ENCODE results near the gene CCDC82. TPM values are rescaled to one million over a fixed set of nuclear protein-coding genes. Genes with fewer than 3 reads are reported as not detected.

CCDC82 gene
- total RNA-seq, 2 experiments from 2014 or later, result 23.7 to 24.4 TPM

DNA sequence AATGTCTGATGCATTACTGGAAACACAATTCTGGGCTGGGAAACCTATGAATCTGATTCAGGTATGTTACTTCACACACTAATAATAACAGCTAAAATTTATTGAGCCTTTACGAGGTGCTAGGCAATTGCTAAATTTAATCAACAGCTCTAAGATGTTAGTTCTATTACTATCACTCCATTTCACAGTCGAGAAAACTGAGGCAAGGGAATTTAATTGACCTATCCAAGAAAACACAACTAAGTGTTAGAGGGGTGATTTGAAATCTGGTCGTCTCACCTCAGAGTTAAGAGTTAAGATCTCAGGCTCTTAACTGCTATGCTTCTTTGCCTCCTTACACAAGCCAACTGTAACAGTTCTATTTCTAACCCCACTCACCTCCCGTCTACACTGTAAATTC lies 55.5 kb downstream of the CCDC82 start:
- no peaks in the 10 kb centered on the region for H3K27me3 Mint-ChIP-seq
- no peak overlapping the region for H3K4me3 Mint-ChIP-seq
- Histone ChIP-seq H3K36me3 (ENCODE audit: insufficient read depth, low read length) (peaks cover 18% of the 10 kb centered on the region), H3K4me1 (ENCODE audit: insufficient read depth, low read length) (peaks cover 34% of the 10 kb centered on the region), H3K4me3 (ENCODE audit: low read length) (no peak overlapping the region), H3K27ac (ENCODE audit: low read depth in 1 of 2, low read length in 2 of 2) (no peak overlapping the region), H3K27me3 (ENCODE audit: control insufficient read depth in 1 of 2, insufficient read depth in 2 of 2, low read length in 2 of 2) (no peaks in the 10 kb centered on the region), H3K9me3 (ENCODE audit: control insufficient read depth in 1 of 2, insufficient read depth in 1 of 2, low read length in 2 of 2) (no peaks in the 10 kb centered on the region)
- POLR2A ChIA-PET, result interaction anchor here (1.3 kb wide), 1 partner anchor 20 kb away, joined by 3 read pairs; no protein-coding TSS in a partner anchor
- TF ChIP-seq, protein P1, sequence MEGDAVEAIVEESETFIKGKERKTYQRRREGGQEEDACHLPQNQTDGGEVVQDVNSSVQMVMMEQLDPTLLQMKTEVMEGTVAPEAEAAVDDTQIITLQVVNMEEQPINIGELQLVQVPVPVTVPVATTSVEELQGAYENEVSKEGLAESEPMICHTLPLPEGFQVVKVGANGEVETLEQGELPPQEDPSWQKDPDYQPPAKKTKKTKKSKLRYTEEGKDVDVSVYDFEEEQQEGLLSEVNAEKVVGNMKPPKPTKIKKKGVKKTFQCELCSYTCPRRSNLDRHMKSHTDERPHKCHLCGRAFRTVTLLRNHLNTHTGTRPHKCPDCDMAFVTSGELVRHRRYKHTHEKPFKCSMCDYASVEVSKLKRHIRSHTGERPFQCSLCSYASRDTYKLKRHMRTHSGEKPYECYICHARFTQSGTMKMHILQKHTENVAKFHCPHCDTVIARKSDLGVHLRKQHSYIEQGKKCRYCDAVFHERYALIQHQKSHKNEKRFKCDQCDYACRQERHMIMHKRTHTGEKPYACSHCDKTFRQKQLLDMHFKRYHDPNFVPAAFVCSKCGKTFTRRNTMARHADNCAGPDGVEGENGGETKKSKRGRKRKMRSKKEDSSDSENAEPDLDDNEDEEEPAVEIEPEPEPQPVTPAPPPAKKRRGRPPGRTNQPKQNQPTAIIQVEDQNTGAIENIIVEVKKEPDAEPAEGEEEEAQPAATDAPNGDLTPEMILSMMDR (IDR thresholded peaks at IDR 0.05), result no peak
- H3K9me3 Mint-ChIP-seq, result no peaks in the 10 kb centered on the region
- H3K27ac Mint-ChIP-seq, result peak overlapping the region; percentile 8
- peaks cover 94% of the 10 kb centered on the region for H3K4me1 Mint-ChIP-seq (ENCODE audit: low read depth)
- no peak for ATAC-seq (ENCODE audit: poor library complexity)
- CTCF ChIA-PET, result interaction anchor here (1.4 kb wide), 1 partner anchor 322 kb away, joined by 3 read pairs; no protein-coding TSS in a partner anchor
- DNase-seq, result no peak
- intact Hi-C loops (cut with DNase I, micrococcal nuclease), result loop anchor here in 1 of 2 experiments (5.0 kb wide), 1 partner anchor 82 kb away; no protein-coding TSS in a partner anchor
- H3K36me3 Mint-ChIP-seq (ENCODE audit: low read depth), result peaks cover 70% of the 10 kb centered on the region

DNA sequence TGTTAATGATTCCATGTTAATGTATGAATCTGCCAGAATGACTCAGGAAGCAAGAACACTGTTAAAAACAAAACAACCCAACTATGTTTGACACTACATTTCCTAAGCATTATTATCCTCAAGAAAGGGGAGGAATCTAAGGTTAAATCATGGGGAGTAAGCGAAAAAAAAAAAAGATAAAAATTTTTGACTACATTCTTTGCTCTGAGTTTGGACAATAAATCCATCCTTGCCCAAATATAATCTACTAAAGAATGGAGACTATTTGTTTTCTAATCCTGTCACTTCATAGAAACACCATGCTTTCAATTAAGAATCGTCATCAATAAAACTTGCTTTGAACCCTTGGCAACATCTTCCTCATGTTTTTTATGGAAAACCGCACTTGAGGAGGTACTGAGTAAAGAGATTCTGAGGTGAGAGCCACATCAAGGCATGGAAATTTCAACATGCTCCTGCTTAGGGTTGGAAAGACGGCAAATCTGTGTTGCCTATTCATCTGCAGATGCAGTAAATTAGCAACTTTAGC lies 56.5 kb downstream of the CCDC82 start:
- peaks cover 19% of the 10 kb centered on the region for H3K36me3 ChIP-seq (ENCODE audit: insufficient read depth, low read length)
- Mint-ChIP-seq H3K4me1 (ENCODE audit: low read depth) (peaks cover 94% of the 10 kb centered on the region), H3K36me3 (ENCODE audit: low read depth) (peaks cover 74% of the 10 kb centered on the region), H3K27me3 (no peaks in the 10 kb centered on the region), H3K4me3 (peak overlapping the region; percentile 49), H3K9me3 (no peaks in the 10 kb centered on the region), H3K27ac (peak overlapping the region; percentile 58)
- no peaks in the 10 kb centered on the region for H3K27me3 ChIP-seq (ENCODE audit: control insufficient read depth in 1 of 2, insufficient read depth in 2 of 2, low read length in 2 of 2)
- CTCF ChIA-PET, result interaction anchor here (0.7 kb wide), 1 partner anchor 171 kb away, joined by 4 read pairs; no protein-coding TSS in a partner anchor
- POLR2A ChIA-PET, result interaction anchor here (0.6 to 1.8 kb wide), 3 partner anchors 8 to 1104 kb away, joined by 3 to 8 read pairs (median 3); no protein-coding TSS in a partner anchor
- TF ChIP-seq, protein P1 (IDR thresholded peaks at IDR 0.05), result no peak
- DNase-seq (no peak), ATAC-seq (ENCODE audit: poor library complexity) (no peak)
- intact Hi-C loops (cut with DNase I, micrococcal nuclease), result loop anchor here in 1 of 2 experiments (5.0 kb wide), 1 partner anchor 81 kb away; no protein-coding TSS in a partner anchor
- no peaks in the 10 kb centered on the region for H3K9me3 ChIP-seq (ENCODE audit: control insufficient read depth in 1 of 2, insufficient read depth in 1 of 2, low read length in 2 of 2)
- no peak overlapping the region for H3K27ac ChIP-seq (ENCODE audit: low read depth in 1 of 2, low read length in 2 of 2)
- peaks cover 27% of the 10 kb centered on the region for H3K4me1 ChIP-seq (ENCODE audit: insufficient read depth, low read length)
- H3K4me3 ChIP-seq (ENCODE audit: low read length), result no peak overlapping the region

DNA sequence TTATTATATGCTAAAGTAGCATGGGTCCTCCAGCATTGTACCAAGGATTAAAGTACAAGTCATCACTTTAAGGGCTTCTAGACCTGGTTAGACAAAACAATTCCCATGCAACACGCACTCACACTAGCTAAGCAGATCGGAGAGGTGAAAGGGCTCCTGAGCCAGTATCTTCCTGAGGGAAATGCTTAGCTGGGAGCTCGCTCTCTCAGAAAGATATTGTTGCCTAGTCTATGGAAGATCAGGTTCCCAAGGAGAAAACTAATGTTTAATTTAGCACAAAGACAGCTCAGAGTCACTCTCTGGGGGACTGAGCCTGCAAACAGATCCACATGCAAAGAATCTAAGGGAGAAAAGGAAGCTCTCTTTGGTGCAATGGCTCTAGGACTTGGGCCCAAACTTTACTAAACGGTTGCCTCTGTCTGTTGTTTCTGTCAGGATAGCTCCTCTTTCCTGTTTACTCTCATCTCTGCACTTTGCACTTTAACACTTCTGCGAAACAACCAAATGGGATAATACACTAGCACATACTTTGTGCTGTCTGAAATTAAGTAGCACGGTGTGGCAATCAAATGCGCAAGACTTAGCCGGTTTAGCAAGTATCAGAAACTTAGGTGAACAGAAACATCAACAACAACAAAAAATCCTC lies 57.5 kb downstream of the CCDC82 start:
- ATAC-seq (ENCODE audit: poor library complexity), result no peak
- POLR2A ChIA-PET, result interaction anchor here (0.6 to 1.8 kb wide), 6 partner anchors 8 to 479 kb away, joined by 3 to 8 read pairs (median 3); partner anchors contain the start of gene MAML2
- peak overlapping the region; percentile 58 for H3K27ac Mint-ChIP-seq

More for the DNA sequence above, 57.5 kb downstream of the CCDC82 start:
- peaks cover 64% of the 10 kb centered on the region for H3K36me3 Mint-ChIP-seq (ENCODE audit: low read depth)
- H3K27me3 ChIP-seq (ENCODE audit: control insufficient read depth in 1 of 2, insufficient read depth in 2 of 2, low read length in 2 of 2), result no peaks in the 10 kb centered on the region
- no peak for DNase-seq
- peaks cover 21% of the 10 kb centered on the region for H3K4me1 ChIP-seq (ENCODE audit: insufficient read depth, low read length)
- H3K4me3 Mint-ChIP-seq, result peak overlapping the region; percentile 49
- no peaks in the 10 kb centered on the region for H3K27me3 Mint-ChIP-seq
- no peaks in the 10 kb centered on the region for H3K9me3 Mint-ChIP-seq
- H3K4me1 Mint-ChIP-seq (ENCODE audit: low read depth), result peaks cover 85% of the 10 kb centered on the region
- no peak overlapping the region for H3K27ac ChIP-seq (ENCODE audit: low read depth in 1 of 2, low read length in 2 of 2)
- no peaks in the 10 kb centered on the region for H3K9me3 ChIP-seq (ENCODE audit: control insufficient read depth in 1 of 2, insufficient read depth in 1 of 2, low read length in 2 of 2)
- peaks cover 19% of the 10 kb centered on the region for H3K36me3 ChIP-seq (ENCODE audit: insufficient read depth, low read length)
- intact Hi-C loops (cut with DNase I, micrococcal nuclease), result loop anchor here in 1 of 2 experiments (5.0 kb wide), 1 partner anchor 80 kb away; no protein-coding TSS in a partner anchor
- TF ChIP-seq, protein P1 (IDR thresholded peaks at IDR 0.05), result no peak
- CTCF ChIA-PET, result interaction anchor here (2.4 kb wide), 1 partner anchor 11 kb away, joined by 7 read pairs; the partner anchor contains the start of gene MAML2
- no peak overlapping the region for H3K4me3 ChIP-seq (ENCODE audit: low read length)

All from CD4-positive, alpha-beta T cell (primary cell).